Middle frontal gyrus (tissue), 1 donor: Measurements from ENCODE around the gene CDH13.

ENCODE experiments used
- DNase-seq: peaks from one replicate; pipeline ENCODE4 v3.0.0-alpha.2; 2015; ENCODE audit warnings: low spot score; ENCODE audit errors: extremely low spot score

The CDH13 gene

GRCh38 chr16:82993415-82993814, 366.6 kb downstream of the CDH13 start:
- no peak for DNase-seq

- no peak for DNase-seq
Observed at GRCh38 chr16:82993926-82994325, 367.2 kb downstream of the CDH13 start.

GRCh38 chr16:82995286-82995923, 368.6 kb downstream of the CDH13 start:
- DNase-seq = no peak

DNA sequence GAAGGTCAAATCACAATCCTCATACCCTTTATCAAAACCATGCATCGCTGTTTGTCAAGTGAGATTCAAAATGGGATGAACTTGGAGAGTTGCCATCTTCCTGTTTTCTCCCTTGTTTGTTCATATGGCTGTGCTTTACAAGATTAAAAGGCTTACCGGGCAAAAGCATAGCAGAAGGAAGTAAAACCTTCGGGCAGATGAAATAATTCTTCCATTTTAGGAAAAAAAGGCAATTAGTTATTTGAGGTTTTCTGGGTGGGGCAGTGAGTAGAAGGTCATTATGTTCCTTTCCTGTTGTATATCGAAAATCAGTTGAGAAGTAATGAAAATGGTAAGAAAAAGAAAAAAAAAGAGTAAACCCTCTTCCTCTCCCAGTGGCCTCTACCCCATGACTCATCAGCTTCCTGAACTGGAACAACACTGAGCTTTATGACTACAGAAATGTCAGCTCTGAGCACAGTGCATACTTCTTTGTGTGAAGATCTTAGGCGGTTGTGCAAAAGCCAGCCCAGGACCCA, 369.2 kb downstream of the CDH13 start:
- DNase-seq = no peak

GRCh38 chr16:82996814-82997213, 370.0 kb downstream of the CDH13 start:
- no peak for DNase-seq

GRCh38 chr16:82999711-83000110, 372.9 kb downstream of the CDH13 start:
- DNase-seq = no peak

DNA sequence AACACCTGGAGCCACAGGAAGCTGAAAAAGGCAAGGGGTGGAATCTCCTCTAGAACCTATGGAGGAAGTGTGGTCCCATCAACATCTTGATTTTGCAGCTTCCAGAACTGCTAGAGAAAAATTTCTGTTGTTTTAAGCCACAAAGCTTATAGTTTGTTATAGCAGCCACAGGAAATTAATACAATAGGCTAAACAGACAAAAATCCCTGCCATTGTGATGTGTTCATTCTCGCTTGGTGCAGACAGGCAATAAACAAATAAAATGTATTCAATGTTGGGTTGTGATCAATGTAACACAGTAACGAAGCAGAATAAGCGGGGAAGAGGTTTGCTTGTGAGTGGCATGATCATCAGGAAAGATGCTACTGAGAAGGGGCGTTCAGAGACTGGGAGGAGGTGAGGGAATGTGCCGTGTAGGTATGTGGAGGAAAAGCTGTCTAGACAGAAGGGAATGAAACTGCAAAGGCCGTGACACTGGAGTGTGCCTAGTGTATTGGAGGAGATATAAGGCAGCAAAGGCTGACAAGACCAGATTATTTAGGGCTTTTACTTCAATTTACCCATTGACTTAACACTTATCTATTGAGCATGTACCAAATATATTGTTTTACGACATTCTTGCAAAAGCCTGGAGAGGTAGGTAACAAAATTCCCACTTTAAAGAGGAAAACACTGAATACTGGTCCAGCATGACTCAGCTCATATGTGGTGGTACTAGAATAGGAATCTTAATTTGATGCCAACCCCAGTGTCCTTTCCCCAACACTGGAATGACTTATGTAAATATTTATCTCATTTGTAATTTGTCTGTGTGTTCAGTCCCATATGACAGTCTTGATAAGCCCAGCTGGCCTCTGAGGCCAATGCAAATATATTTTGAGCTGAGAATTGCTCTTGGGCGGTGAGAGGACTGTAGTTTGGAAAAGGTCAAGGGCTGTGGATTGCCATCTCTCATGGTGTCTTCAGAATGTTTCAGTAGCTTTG, 375.9 kb downstream of the CDH13 start:
- no peak for DNase-seq

- DNase-seq = no peak
Observed at GRCh38 chr16:83004868-83005652, 378.3 kb downstream of the CDH13 start.

- DNase-seq = no peak
Observed at GRCh38 chr16:83005653-83006160, 378.9 kb downstream of the CDH13 start.

GRCh38 chr16:83010776-83011720, 384.3 kb downstream of the CDH13 start:
- DNase-seq = no peak

DNA sequence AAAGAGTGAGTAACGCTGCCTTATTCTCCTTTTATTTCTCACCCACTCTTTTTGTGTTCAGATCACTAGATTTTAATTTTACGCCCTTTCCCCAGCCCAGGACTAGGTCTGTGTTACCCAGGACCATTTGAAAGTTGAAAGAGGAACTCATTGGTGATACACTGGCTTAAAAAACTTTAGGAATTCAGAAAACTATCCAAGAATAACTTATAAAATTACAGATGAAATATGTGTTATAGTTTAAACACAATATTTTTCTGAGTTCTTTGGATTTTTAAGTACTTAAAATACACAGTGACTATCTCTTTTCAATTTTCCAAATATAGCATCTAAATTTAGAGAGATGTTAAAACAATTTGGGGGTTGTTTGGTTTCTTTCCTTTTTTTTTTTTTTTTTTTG, 385.2 kb downstream of the CDH13 start:
- no peak for DNase-seq

- DNase-seq = no peak
Observed at GRCh38 chr16:83013071-83013470, 386.3 kb downstream of the CDH13 start.

GRCh38 chr16:83019963-83020362, 393.2 kb downstream of the CDH13 start:
- DNase-seq = no peak

DNA sequence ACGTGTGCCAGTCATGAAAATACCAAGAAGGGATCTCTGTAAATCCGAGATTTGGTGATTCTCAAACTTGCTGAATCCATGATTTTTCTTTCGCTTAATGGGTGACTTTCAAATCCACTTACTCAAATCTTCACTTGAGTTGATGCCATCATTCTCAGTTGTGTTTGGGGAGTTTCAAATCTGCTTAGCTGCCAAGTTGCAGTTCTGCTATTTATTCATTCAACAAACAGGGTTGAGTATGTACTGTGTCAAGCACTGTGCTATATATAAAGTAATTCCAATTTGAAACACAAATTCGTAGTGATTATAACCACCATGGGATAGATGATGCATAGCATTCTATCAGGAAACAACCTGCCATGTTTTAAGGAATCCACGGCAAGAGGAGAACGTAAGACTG, 394.3 kb downstream of the CDH13 start:
- no peak for DNase-seq

GRCh38 chr16:83021746-83022145, 395.0 kb downstream of the CDH13 start:
- no peak for DNase-seq

GRCh38 chr16:83023011-83023410, 396.2 kb downstream of the CDH13 start:
- DNase-seq = no peak

GRCh38 chr16:83023640-83024039, 396.9 kb downstream of the CDH13 start:
- no peak for DNase-seq

DNA sequence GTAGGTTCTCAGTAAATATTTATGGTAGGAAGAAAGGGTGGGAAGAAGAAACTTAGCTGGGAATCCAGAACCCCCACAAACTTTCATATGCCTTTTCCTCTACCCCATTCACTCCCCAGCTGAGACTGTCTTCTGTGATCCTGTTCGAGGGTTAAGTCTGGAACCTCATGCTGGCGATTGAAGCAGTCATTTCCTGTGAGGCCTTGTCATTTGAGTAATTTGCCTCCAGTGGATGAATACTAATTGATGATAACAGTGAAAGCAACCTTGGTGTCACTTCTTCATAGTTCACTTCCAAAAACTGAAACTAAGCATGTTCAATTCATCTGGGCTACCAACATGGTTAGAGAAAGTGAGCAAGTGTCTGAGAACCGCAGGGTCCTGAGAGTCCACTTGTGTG, 401.2 kb downstream of the CDH13 start:
- no peak for DNase-seq

DNA sequence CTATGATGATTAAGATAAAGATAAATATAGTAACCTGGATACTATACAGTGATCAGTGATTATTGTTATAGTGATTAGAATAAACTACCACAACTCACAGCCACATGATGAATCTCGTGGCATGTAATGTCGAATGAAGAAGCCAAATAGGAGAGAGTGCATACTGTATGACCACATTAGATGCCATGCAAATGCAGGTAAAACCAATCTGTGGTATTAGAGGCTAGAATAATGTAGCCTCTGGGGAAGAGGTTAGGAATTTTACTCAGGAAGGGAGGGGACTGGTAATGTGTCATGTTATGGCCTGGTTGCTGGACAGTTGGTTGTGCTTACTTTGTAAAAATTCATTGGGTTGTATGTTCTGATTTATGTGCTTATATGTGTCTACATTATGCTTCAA, 402.7 kb downstream of the CDH13 start:
- DNase-seq = no peak

GRCh38 chr16:83031524-83031923, 404.8 kb downstream of the CDH13 start:
- DNase-seq = no peak
